Measurements from ENCODE around the gene IP6K3.

Gene IP6K3

GRCh38 chr6:33688451-33689147, 58.1 kb downstream of the IP6K3 start:
- DNase-seq (ENCODE audit: low read depth) = no peak
- no peak overlapping the region for H3K4me3 ChIP-seq (ENCODE audit: low read depth, low read length)
- no peak for TF ChIP-seq CTCF (IDR thresholded peaks at IDR 0.05; ENCODE audit: low read depth, low read length)
- no peak for TF ChIP-seq MYC (IDR thresholded peaks at IDR 0.05; ENCODE audit: low read depth, low read length)
- TF ChIP-seq POLR2A (IDR thresholded peaks at IDR 0.05; ENCODE audit: extremely low read depth, insufficient read length) = no peak
- no peak for TF ChIP-seq MAX (IDR thresholded peaks at IDR 0.05; ENCODE audit: low read depth, low read length)

GRCh38 chr6:33688006-33688405, 58.7 kb downstream of the IP6K3 start:
- no peak for DNase-seq (ENCODE audit: low read depth)
- TF ChIP-seq MYC (IDR thresholded peaks at IDR 0.05; ENCODE audit: low read depth, low read length) = no peak
- TF ChIP-seq POLR2A (IDR thresholded peaks at IDR 0.05; ENCODE audit: extremely low read depth, insufficient read length) = no peak
- TF ChIP-seq CTCF (IDR thresholded peaks at IDR 0.05; ENCODE audit: low read depth, low read length) = no peak
- no peak overlapping the region for H3K4me3 ChIP-seq (ENCODE audit: low read depth, low read length)

GRCh38 chr6:33686981-33687975, 59.4 kb downstream of the IP6K3 start:
- TF ChIP-seq CTCF (IDR thresholded peaks at IDR 0.05; ENCODE audit: low read depth, low read length) (no peak), POLR2A (IDR thresholded peaks at IDR 0.05; ENCODE audit: extremely low read depth, insufficient read length) (no peak), MYC (IDR thresholded peaks at IDR 0.05; ENCODE audit: low read depth, low read length) (no peak), MAX (IDR thresholded peaks at IDR 0.05; ENCODE audit: low read depth, low read length) (no peak)
- no peak for DNase-seq (ENCODE audit: low read depth)
- H3K4me3 ChIP-seq (ENCODE audit: low read depth, low read length) = no peak overlapping the region

- TF ChIP-seq MYC (IDR thresholded peaks at IDR 0.05; ENCODE audit: low read depth, low read length) = no peak
Observed at GRCh38 chr6:33686225-33686924, 60.3 kb downstream of the IP6K3 start.

GRCh38 chr6:33685411-33686224, 61.1 kb downstream of the IP6K3 start:
- DNase-seq (ENCODE audit: low read depth) = no peak
- H3K4me3 ChIP-seq (ENCODE audit: low read depth, low read length) = no peak overlapping the region
- no peak for TF ChIP-seq MYC (IDR thresholded peaks at IDR 0.05; ENCODE audit: low read depth, low read length)
- TF ChIP-seq CTCF (IDR thresholded peaks at IDR 0.05; ENCODE audit: low read depth, low read length) = no peak
- no peak for TF ChIP-seq MAX (IDR thresholded peaks at IDR 0.05; ENCODE audit: low read depth, low read length)
- no peak for TF ChIP-seq POLR2A (IDR thresholded peaks at IDR 0.05; ENCODE audit: extremely low read depth, insufficient read length)

More at GRCh38 chr6:33686225-33686924, 60.3 kb downstream of the IP6K3 start:
- no peak for DNase-seq (ENCODE audit: low read depth)
- no peak overlapping the region for H3K4me3 ChIP-seq (ENCODE audit: low read depth, low read length)
